ENCODE data around the gene ZC3H8.
A peak's percentile ranks its signal among the peaks of the same experiment; 100 is the strongest.

Gene ZC3H8

GRCh38 chr2:112259509-112260294 is 4.9 kb upstream of the ZC3H8 start:
- Histone ChIP-seq H3K36me3 (ENCODE audit: insufficient read depth, low read length) (no peaks in the 10 kb centered on the region), H3K9me3 (ENCODE audit: low read length) (peaks cover 7% of the 10 kb centered on the region), H3K4me3 (ENCODE audit: low read depth, low read length, poor library complexity, severe bottlenecking) (no peak overlapping the region), H3K4me1 (ENCODE audit: insufficient read depth, low read length, severe bottlenecking) (peaks cover 20% of the 10 kb centered on the region), H3K27ac (ENCODE audit: low read depth, low read length, poor library complexity, severe bottlenecking) (no peak overlapping the region), H4K20me1 (ENCODE audit: insufficient read depth, low read length) (no peaks in the 10 kb centered on the region), H3K79me2 (ENCODE audit: insufficient read depth, low read length) (no peaks in the 10 kb centered on the region), H3K9ac (ENCODE audit: low read length) (peak overlapping the region; percentile 31; the same call in 1 of the 2 replicates), H3K27me3 (ENCODE audit: insufficient read depth, low read length) (no peaks in the 10 kb centered on the region), H2AFZ (ENCODE audit: low read length) (peak overlapping the region; percentile 97), H3K9me2 (ENCODE audit: low read depth, low read length) (no peaks in the 10 kb centered on the region), H3F3A (ENCODE audit: insufficient read depth, low read length) (no peaks in the 10 kb centered on the region), H3K4me2 (ENCODE audit: low read length) (peak overlapping the region; percentile 54)
- peak; percentile 99 for TF ChIP-seq CTCF (IDR thresholded peaks at IDR 0.05; ENCODE audit: low read length)
- TF ChIP-seq EZH2 (IDR thresholded peaks at IDR 0.05; ENCODE audit: borderline replicate concordance, low read length) = no peak

GRCh38 chr2:112257575-112257974 is 2.7 kb upstream of the ZC3H8 start:
- Histone ChIP-seq H3K36me3 (ENCODE audit: insufficient read depth, low read length) (no peaks in the 10 kb centered on the region), H4K20me1 (ENCODE audit: insufficient read depth, low read length) (no peaks in the 10 kb centered on the region), H3K27me3 (ENCODE audit: insufficient read depth, low read length) (no peaks in the 10 kb centered on the region), H3K4me2 (ENCODE audit: low read length) (no peak overlapping the region), H3F3A (ENCODE audit: insufficient read depth, low read length) (no peaks in the 10 kb centered on the region), H3K9me3 (ENCODE audit: low read length) (peaks cover 3% of the 10 kb centered on the region), H3K9ac (ENCODE audit: low read length) (no peak overlapping the region), H3K9me2 (ENCODE audit: low read depth, low read length) (no peaks in the 10 kb centered on the region), H3K4me3 (ENCODE audit: low read depth, low read length, poor library complexity, severe bottlenecking) (no peak overlapping the region), H3K4me1 (ENCODE audit: insufficient read depth, low read length, severe bottlenecking) (peaks cover 36% of the 10 kb centered on the region), H3K79me2 (ENCODE audit: insufficient read depth, low read length) (peaks cover 15% of the 10 kb centered on the region), H3K27ac (ENCODE audit: low read depth, low read length, poor library complexity, severe bottlenecking) (no peak overlapping the region), H2AFZ (ENCODE audit: low read length) (no peak overlapping the region)
- no peak for TF ChIP-seq CTCF (IDR thresholded peaks at IDR 0.05; ENCODE audit: low read length)
- TF ChIP-seq EZH2 (IDR thresholded peaks at IDR 0.05; ENCODE audit: borderline replicate concordance, low read length) = no peak

- Histone ChIP-seq H3K36me3 (ENCODE audit: insufficient read depth, low read length) (no peaks in the 10 kb centered on the region), H3K4me1 (ENCODE audit: insufficient read depth, low read length, severe bottlenecking) (peaks cover 44% of the 10 kb centered on the region), H3K4me2 (ENCODE audit: low read length) (no peak overlapping the region), H3K9me3 (ENCODE audit: low read length) (no peaks in the 10 kb centered on the region), H3K27ac (ENCODE audit: low read depth, low read length, poor library complexity, severe bottlenecking) (no peak overlapping the region), H3K4me3 (ENCODE audit: low read depth, low read length, poor library complexity, severe bottlenecking) (no peak overlapping the region), H3K9ac (ENCODE audit: low read length) (no peak overlapping the region), H3F3A (ENCODE audit: insufficient read depth, low read length) (no peaks in the 10 kb centered on the region), H3K27me3 (ENCODE audit: insufficient read depth, low read length) (no peaks in the 10 kb centered on the region), H2AFZ (ENCODE audit: low read length) (no peak overlapping the region), H3K9me2 (ENCODE audit: low read depth, low read length) (no peaks in the 10 kb centered on the region), H3K79me2 (ENCODE audit: insufficient read depth, low read length) (peaks cover 24% of the 10 kb centered on the region), H4K20me1 (ENCODE audit: insufficient read depth, low read length) (no peaks in the 10 kb centered on the region)
- TF ChIP-seq EZH2 (IDR thresholded peaks at IDR 0.05; ENCODE audit: borderline replicate concordance, low read length) (no peak), CTCF (IDR thresholded peaks at IDR 0.05; ENCODE audit: low read length) (no peak)
Observed at GRCh38 chr2:112256654-112257053, 1.8 kb upstream of the ZC3H8 start.
